Pancreas (tissue), 10 donors: Measurements from ENCODE around the gene CTSL. TPM values are rescaled to one million over a fixed set of nuclear protein-coding genes. Genes with fewer than 3 reads are reported as not detected.

Experiments used
- ATAC-seq, 4 donors: fragments of 200-7000 bp; cut with Tn5 transposase; one replicate each; pipeline versions ENCODE4 v1.8.0 to v1.9.1; 2020; ENCODE audit warnings: mild to moderate bottlenecking in 4 of 4, moderate library complexity in 4 of 4
- DNase-seq, 6 donors: peaks; one replicate each; pipeline ENCODE4 v3.0.0-alpha.2; 2020
- FAIRE-seq: peaks from 2 replicates; lab custom pipeline; 2012; peaks lifted over from hg19 to GRCh38; lab: Jason Lieb, UNC
- H3K27ac ChIP-seq, 4 donors: fragments of 200-600 bp; sonication (generic); 1 replicate in 3 of 4; 2 replicates in 1 of 4; pipeline versions ENCODE4 v1.5.0 to v1.8.0; 2020
- H3K27me3 ChIP-seq, 4 donors: fragments of 200-600 bp; one replicate each; pipeline ENCODE4 v1.8.0; 2021
- H3K36me3 ChIP-seq, 3 donors: fragments of 200-600 bp; sonication (generic) in 1 of 3; one replicate each; pipeline versions ENCODE4 v1.5.0 to v1.8.0; 2020 to 2021
- H3K4me1 ChIP-seq, 3 donors: fragments of 200-600 bp; one replicate each; pipeline ENCODE4 v1.8.0; 2021
- H3K4me3 ChIP-seq, 4 donors: fragments of 200-600 bp; sonication (generic) in 2 of 4; one replicate each; pipeline versions ENCODE4 v1.5.0 to v1.8.0; 2020 to 2021
- H3K9me3 ChIP-seq, 4 donors: fragments of 200-600 bp; one replicate each; pipeline ENCODE4 v1.8.0; 2021
- CTCF ChIP-seq, 4 donors: fragments of 200-600 bp; sonication (generic) in 3 of 4; IDR thresholded peaks; one replicate each; pipeline versions ENCODE4 v1.5.0 to v1.8.0; 2021; ENCODE audit warnings: antibody characterized with exemption in 4 of 4
- WGBS, 2 donors: extraction: QIAGEN DNeasy Blood & Tissue Kit; methylation state at CpG; one replicate each; pipeline ENCODE4 v1.1.7; 2013; 5-methylcytosine and 5-hydroxymethylcytosine counted together
- intact Hi-C, 3 donors: fragments of 100-400 bp; cut with DNase I; formaldehyde crosslinking; loops; one replicate each; pipeline versions ENCODE4 v1.11.1 to v1.14.2; 2022
- polyA plus RNA-seq, 2 donors: library from polyadenylated mRNA; stranded (reverse); fragments of 200-250 nt; gene quantifications; one replicate each; pipeline ENCODE4 v1.2.3, GENCODE V29; 2013
- total RNA-seq, 6 donors: library from RNA; stranded (reverse); fragmentation: NEBNext Ultra II Directional in 4 of 6; extraction: Animal tissue kit (Norgen Biotek cat#: 25700) in 4 of 6; gene quantifications; one replicate each; pipeline versions ENCODE4 v1.2.1 to v1.2.4, GENCODE V29; 2021 to 2023
- donor health status: healthy with polysubstance abuse.
- donor health status: DM: no; HTN: no; CAD: no; lungs with moderate emphysema.
- donor health status: DM: no; HTN: no; CAD: no.
- donor health status: control.
- donor health status: control.
- donor health status: Bipolar disorder and iron deficiency.
- donor health status: DM: yes; HTN: yes; CAD: no.
- donor health status: DM: no; HTN: no; CAD: no.
- donor health status: DM: no; HTN: no; CAD: no.
- donor health status: DM: yes; HTN: yes; CAD: no.

Gene CTSL
- total and polyA plus RNA-seq, 8 donors: 33.8 to 67.7 (median 42.6) TPM

- FAIRE-seq (no peak), DNase-seq (no peak), ATAC-seq (no peak)
- intact Hi-C loops: no loop called here
- no peak overlapping the region for H3K4me3 ChIP-seq
- no peaks in the 10 kb centered on the region for H3K9me3 ChIP-seq
- no peak overlapping the region for H3K27ac ChIP-seq
- no peaks in the 10 kb centered on the region for H3K27me3 ChIP-seq
- H3K4me1 ChIP-seq: peaks cover 4 to 18% (median 17%) of the 10 kb centered on the region in 3 donors
- TF ChIP-seq CTCF (IDR thresholded peaks at IDR 0.05): no peak
- no peaks in the 10 kb centered on the region for H3K36me3 ChIP-seq
- WGBS, 2 donors: 95 to 96% methylated on average over 3 of the region's 3 CpGs
These were observed 7.7 kb upstream of the CTSL start for GRCh38 chr9:87718231-87718630.

DNA sequence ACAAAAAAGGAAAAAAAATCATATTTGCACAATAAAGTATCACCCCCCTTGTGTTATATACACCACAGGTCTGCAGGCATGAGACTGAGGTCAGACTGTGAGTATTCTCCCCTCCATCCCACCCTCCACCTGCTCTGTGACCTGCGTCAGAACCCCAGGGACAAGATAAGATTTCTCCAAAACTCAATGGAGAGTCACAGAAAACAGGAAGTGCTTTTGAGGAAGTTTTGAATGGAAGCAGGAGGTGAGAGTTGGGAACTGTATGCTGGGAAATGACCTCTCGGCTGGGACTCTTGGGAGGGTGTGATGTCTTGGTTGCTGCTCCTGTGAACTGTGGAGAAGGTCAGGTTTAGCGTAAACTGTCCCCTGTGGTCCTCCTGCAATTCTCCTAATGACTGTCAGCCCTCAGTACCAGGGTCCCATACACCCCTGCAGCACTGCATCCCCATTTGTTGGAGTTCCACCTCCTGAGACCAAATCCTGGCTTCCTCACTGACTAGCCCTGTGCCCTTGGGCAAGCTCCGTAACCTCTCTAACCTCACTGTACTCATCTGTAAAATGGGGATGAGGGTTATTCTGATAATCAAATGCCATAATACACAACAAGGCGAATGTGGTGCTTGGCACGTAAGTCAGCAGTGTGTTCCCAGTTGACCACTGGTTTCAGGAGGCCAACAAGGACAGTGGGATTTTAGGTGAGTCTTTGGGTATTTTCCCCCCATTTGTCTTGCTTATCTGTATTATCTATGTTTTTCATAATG, 6.9 kb upstream of the CTSL start:
- FAIRE-seq: no peak
- Histone ChIP-seq H3K4me1 (peaks cover 4 to 15% (median 14%) of the 10 kb centered on the region in 3 donors), H3K36me3 (no peaks in the 10 kb centered on the region), H3K27me3 (no peaks in the 10 kb centered on the region), H3K27ac (no peak overlapping the region), H3K4me3 (no peak overlapping the region), H3K9me3 (no peaks in the 10 kb centered on the region)
- no peak for DNase-seq
- no peak for ATAC-seq
- 90 to 93% methylated on average over 6 of the region's 6 CpGs for WGBS, 2 donors
- intact Hi-C loops: no loop called here
- no peak for TF ChIP-seq CTCF (IDR thresholded peaks at IDR 0.05)

DNA sequence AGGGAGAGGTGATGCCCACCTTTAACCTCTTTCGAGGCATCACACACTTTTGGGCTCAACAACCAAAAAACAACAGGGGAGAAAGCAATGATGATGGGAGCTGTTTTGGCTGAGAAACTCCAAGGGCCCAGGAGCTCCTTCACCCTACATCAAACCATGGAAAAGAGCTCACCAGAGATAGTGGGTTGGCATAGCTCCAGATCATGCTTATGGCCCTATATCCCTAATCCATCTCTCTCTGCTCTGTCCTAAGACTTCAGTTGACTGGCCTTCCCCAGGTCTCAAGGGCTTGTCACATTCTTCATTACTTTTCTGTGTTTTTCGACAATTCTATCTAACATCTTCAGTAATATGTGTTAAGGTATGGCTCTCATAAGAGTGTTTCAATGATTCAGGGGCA, 5.7 kb upstream of the CTSL start:
- H3K4me1 ChIP-seq: peaks cover 3 to 5% (median 4%) of the 10 kb centered on the region in 3 donors
- H3K27ac ChIP-seq: no peak overlapping the region
- ATAC-seq (no peak), DNase-seq (no peak), FAIRE-seq (no peak)
- TF ChIP-seq CTCF (IDR thresholded peaks at IDR 0.05): no peak
- intact Hi-C loops: no loop called here
- no peaks in the 10 kb centered on the region for H3K27me3 ChIP-seq
- H3K36me3 ChIP-seq: no peaks in the 10 kb centered on the region
- WGBS, 2 donors: 90 to 94% methylated on average over 2 of the region's 2 CpGs
- H3K4me3 ChIP-seq: no peak overlapping the region
- no peaks in the 10 kb centered on the region for H3K9me3 ChIP-seq

DNA sequence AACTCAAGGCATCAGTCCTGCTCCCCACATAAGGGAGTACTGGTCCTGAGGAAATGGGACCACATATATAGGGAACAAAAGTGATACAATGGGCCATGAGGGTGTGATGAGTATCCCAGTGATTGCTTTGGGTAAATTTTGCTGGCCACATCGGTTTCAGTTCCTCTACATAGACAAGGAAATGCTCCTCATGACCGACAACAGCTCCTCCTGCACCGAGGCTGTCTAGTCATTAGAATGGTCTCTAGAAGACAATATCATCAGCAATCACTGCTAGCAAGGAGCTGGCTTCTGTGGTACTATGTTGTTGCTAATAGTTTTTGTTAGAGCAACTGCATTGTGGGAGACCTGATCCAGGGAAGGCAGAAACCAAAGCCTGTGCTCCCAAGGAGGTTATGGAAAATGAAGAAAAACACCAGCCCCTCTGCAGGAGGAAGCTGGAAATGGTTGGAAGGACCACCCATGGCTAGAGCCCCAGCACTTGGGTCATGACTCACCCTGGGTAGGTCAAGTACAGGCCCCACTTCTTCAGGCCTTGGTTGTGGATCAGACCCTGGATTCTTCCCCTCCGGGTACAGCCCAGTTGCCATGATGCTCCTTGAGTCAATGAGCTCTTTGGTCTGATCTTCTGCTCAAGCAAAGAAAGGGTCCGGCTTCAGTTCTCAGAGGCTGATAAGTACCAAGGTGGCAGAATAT, 3.4 kb upstream of the CTSL start:
- Histone ChIP-seq H3K9me3 (no peaks in the 10 kb centered on the region), H3K4me1 (peaks cover 0 to 8% (median 7%) of the 10 kb centered on the region in 3 donors), H3K27ac (peak overlapping the region in 1 of 4 donors; percentile 42), H3K4me3 (no peak overlapping the region), H3K27me3 (no peaks in the 10 kb centered on the region), H3K36me3 (no peaks in the 10 kb centered on the region)
- intact Hi-C loops: no loop called here
- no peak for DNase-seq
- TF ChIP-seq CTCF (IDR thresholded peaks at IDR 0.05): no peak
- no peak for FAIRE-seq
- ATAC-seq: no peak
- WGBS, 2 donors: 88 to 93% methylated on average over 5 of the region's 5 CpGs
